Stimulated activated CD4-positive, alpha-beta T cell treated with anti-CD3 and anti-CD28 coated beads, Interleukin-1b, Interleukin-23, amount 100 ng/mL, for 4 hours (primary cell): ENCODE results near the gene COL5A2.

Experiments
- DNase-seq, 2 donors: peaks; one replicate each; pipeline ENCODE4 v3.0.0-alpha.2; 2020; ENCODE audit warnings: low read depth in 2 of 2

Gene COL5A2

DNA sequence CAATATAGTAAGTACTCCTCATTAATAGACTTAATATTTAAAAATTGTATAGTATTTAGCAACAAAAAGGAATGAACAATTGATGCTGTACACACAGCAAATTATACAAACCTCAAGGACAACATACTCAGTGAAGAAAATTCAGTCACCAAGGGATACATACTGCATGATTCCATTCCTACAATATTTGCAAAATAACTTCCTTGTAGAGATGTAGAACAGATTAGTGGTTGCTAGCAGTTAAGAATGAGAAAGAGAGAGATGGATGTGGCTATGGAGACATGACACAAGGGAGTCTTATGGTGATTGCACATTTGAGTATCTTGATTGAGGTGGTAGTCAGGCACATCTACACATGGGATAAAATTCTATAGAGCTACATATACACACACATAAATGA, 179.3 kb downstream of the COL5A2 start:
- no peak for DNase-seq

DNA sequence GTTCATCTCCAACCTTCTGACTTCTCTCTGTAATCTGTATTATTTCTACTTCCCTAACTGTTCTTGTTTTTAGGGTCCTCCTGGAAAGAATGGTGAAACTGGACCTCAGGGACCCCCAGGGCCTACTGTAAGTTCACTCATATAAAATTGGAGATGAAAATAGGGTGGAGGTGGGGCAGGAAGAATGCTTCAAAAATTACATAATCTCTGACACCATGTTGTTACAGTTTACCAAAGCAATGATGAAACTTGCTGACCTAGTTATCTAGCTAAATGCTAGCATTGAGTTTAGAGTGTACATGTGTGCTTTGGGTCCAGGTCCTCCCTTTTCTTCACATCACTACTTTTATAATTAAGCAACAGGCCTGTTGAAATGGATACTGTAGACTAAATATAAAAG, 182.3 kb downstream of the COL5A2 start:
- DNase-seq = no peak

DNA sequence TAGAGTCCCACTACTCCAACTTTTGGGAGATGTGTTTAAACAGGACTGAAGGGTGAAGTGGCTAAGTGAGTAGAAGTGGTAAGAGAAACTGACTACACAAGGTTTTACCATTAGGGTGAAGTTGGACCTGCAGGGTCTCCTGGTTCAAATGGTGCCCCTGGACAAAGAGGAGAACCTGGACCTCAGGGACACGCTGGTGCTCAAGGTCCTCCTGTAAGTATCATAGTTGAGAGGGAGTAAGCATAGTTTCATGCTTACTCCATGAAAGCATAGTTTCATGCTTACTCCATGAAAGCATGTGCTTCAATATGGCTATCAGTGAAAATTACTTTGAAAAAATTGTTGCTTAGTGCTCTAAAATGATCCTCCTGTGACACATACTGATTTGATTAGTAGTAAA, 186.3 kb downstream of the COL5A2 start:
- no peak for DNase-seq

DNA sequence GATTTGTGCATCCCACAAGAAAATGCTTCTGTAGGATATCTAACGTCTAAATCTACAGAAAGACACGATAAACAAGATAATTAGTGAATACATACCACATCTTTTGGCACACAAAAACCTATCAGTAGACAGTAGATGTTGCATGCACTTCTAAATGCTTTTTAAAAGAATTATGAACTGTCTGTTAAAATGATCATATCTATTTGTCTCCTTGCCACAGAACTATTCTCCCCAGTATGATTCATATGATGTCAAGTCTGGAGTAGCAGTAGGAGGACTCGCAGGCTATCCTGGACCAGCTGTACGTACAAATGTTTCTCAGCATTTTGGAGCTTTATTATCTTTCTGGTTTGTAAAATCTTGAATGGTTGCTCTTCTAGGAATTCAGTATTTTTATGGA, 192.7 kb downstream of the COL5A2 start:
- no peak for DNase-seq

DNA sequence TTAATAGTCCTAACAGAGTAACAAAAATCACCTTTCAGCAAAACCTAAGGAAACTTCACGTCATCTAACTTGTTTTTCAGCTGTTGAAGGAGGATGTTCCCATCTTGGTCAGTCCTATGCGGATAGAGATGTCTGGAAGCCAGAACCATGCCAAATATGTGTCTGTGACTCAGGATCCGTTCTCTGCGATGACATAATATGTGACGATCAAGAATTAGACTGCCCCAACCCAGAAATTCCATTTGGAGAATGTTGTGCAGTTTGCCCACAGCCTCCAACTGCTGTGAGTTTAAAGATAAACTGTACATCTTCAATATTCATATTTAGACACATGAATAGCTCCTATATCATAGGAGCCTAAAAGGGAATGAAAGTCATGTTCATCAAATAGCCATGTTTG, 194.9 kb downstream of the COL5A2 start:
- DNase-seq = no peak

DNA sequence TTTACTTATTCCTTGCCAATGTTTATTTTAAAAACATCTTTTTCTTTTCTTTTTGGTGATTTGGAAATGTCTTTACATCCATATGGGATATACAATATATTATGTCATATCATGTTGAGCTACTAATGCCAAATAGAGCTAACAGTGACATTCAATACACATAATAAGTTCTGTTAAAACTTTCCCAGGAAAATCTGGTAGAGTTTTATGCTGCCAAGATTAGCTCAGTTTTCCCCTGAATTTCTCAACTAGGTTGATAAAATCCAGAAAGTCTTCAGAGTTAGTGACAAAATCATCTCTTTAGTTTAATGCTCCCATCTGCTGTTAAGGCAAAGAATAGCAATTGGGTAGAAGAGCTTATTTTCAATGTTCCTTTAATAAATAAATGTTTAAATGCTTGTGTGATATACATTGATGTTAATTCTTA, 195.5 kb downstream of the COL5A2 start:
- no peak for DNase-seq

DNA sequence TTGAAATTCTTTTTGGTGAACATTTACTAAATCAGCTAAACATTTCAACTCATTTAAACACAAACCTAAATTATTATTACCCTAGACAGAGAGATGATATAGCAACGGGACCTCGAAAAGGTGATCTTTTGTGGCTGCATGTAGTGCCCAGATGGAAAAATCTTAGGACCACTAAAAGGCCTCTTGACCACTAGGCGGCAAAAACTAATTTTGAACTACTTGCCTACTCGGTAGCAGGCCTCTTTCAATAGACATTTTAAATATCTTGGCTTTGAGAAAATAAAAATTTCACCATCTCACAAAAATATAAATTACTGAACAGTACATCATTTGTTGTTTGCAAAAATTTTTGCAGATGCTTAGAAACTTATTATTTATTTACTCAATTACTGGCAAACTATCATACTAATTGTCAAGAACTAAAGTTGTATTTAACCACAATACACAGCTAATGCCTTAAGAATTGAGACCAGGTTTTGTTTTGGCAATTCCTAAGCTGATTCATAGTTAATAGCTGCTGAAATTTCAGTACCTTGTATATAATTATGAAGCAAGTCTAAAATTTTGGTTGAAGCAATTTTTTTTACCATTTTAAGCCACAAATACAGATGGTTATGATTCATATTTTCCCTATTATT, 196.0 kb downstream of the COL5A2 start:
- no peak for DNase-seq
